Heart left ventricle (tissue), 13 donors: Measurements from ENCODE around the gene AFTPH.

Source experiments
- POLR2A ChIP-seq, 2 donors: fragments of 450-650 bp; IDR thresholded peaks; one replicate each; pipeline ENCODE4 v1.6.1; 2017; ENCODE audit warnings: antibody characterized with exemption in 2 of 2, mild to moderate bottlenecking in 2 of 2, moderate library complexity in 2 of 2
- TF ChIP-seq, protein P1 (sequence below), 12 donors: fragments of 200-600 bp; sonication (generic) in 4 of 12; IDR thresholded peaks; one replicate each; pipeline versions ENCODE4 v1.5.0 to v1.8.0; 2018 to 2022; ENCODE audit warnings: antibody characterized with exemption in 12 of 12, mild to moderate bottlenecking in 5 of 12
- donor health status: ischemic (EF 13 %, LVEDD 7.1; RV severe dilation, severe dysfunction).
- donor health status: DM: no; HTN: yes; CAD: no.
- donor health status: DM: no; HTN: no; CAD: no.
- donor health status: ischemic (EF 25% LVEDD 6.9; RV normal size, moderate dysfunction).
- donor health status: ischemic (EF 25% LVEDD 5.7; RV mildly dilated, moderate dysfunction).
- donor health status: ischemic (EF 35%, LVEDD 5.7; RV mildly dilated, moderate dysfunction).
- donor health status: nonischemic (EF 11% LVEDD 7.7; RV severe dilation, severe dysfunction).
- donor health status: DM: yes; HTN: yes; CAD: no.
- donor health status: PGD.
- donor health status: ischemic (EF 29% LVEDD 5.4; RV normal size, mild dysfunction).
- donor health status: nonischemic (EF 23%, LVEDD 6.1; RV moderate dilation, normal function).

DNA sequence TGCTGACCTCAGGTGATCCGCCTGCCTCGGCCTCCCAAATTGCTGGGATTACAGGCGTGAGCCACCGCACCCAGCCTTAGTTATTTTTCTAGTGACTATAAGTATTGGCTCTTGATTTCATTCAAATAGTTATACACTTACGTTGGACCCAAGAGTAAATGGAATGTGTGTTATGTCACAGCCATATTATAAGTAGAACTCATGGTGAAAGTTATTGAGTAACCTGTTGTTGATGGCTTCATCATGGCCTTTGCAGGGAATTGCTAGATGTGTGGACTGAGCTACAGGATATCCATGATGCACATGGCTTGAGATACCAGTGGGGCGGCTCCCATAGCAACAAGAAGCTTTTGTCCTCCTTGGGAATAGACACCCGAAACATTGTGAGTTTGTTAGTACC lies 44.7 kb downstream of the AFTPH start:
- TF ChIP-seq, protein P1, sequence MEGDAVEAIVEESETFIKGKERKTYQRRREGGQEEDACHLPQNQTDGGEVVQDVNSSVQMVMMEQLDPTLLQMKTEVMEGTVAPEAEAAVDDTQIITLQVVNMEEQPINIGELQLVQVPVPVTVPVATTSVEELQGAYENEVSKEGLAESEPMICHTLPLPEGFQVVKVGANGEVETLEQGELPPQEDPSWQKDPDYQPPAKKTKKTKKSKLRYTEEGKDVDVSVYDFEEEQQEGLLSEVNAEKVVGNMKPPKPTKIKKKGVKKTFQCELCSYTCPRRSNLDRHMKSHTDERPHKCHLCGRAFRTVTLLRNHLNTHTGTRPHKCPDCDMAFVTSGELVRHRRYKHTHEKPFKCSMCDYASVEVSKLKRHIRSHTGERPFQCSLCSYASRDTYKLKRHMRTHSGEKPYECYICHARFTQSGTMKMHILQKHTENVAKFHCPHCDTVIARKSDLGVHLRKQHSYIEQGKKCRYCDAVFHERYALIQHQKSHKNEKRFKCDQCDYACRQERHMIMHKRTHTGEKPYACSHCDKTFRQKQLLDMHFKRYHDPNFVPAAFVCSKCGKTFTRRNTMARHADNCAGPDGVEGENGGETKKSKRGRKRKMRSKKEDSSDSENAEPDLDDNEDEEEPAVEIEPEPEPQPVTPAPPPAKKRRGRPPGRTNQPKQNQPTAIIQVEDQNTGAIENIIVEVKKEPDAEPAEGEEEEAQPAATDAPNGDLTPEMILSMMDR (IDR thresholded peaks at IDR 0.05): no peak
- TF ChIP-seq POLR2A (IDR thresholded peaks at IDR 0.05): no peak
